HL-60 (cell line): ENCODE measurements around the gene SH3BP4.

Experiments used
- DNase-seq, 2 experiments: peaks; one replicate each; pipeline ENCODE4 v3.0.0-alpha.2; 2010 to 2020; ENCODE audit warnings: low read depth in 1 of 2, low spot score in 1 of 2
- H3K27ac ChIP-seq: fragments of 250-450 bp; sonication (Bioruptor Pico); replicated peaks from 2 replicates; pipeline ENCODE4 v1.5.1; 2020; ENCODE audit warnings: mild to moderate bottlenecking, moderate library complexity
- H3K27me3 ChIP-seq: fragments of 250-450 bp; sonication (Bioruptor Pico); 2 replicates; pipeline ENCODE4 v1.5.1; 2021; ENCODE audit warnings: mild to moderate bottlenecking, moderate library complexity; ENCODE audit not compliant: insufficient read depth, poor library complexity, severe bottlenecking
- H3K4me3 ChIP-seq: replicated peaks from 2 replicates; pipeline ENCODE4 v1.5.1; 2011; ENCODE audit warnings: mild to moderate bottlenecking, control low read depth, low read length; ENCODE audit not compliant: insufficient read depth
- CTCF ChIP-seq: IDR thresholded peaks from one replicate; pipeline ENCODE4 v1.5.1; 2011; ENCODE audit warnings: low read length, control low read depth, inconsistent platforms; ENCODE audit not compliant: insufficient read depth
- GABPA ChIP-seq: IDR thresholded peaks from 2 replicates; pipeline ENCODE4 v1.6.1; 2012; ENCODE audit warnings: low read depth
- POLR2AphosphoS5 ChIP-seq: IDR thresholded peaks from 2 replicates; pipeline ENCODE4 v1.6.1; 2012; ENCODE audit warnings: low read depth
- SPI1 ChIP-seq: IDR thresholded peaks from 2 replicates; pipeline ENCODE4 v1.6.1; 2012; ENCODE audit warnings: low read depth, mild to moderate bottlenecking, borderline replicate concordance
- TF ChIP-seq, protein P1 (sequence below): IDR thresholded peaks from 2 replicates; pipeline ENCODE4 v1.6.1; 2012; ENCODE audit warnings: low read depth; ENCODE audit not compliant: insufficient replicate concordance

The SH3BP4 gene

GRCh38 chr2:234969306-234970098 lies 17.7 kb downstream of the SH3BP4 start:
- Histone ChIP-seq H3K4me3 (no peak overlapping the region), H3K27ac (no peak overlapping the region), H3K27me3 (no peaks in the 10 kb centered on the region)
- DNase-seq, result no peak
- no peak for TF ChIP-seq POLR2AphosphoS5
- no peak for TF ChIP-seq GABPA
- no peak for TF ChIP-seq CTCF
- no peak for TF ChIP-seq SPI1
- TF ChIP-seq, protein P1, sequence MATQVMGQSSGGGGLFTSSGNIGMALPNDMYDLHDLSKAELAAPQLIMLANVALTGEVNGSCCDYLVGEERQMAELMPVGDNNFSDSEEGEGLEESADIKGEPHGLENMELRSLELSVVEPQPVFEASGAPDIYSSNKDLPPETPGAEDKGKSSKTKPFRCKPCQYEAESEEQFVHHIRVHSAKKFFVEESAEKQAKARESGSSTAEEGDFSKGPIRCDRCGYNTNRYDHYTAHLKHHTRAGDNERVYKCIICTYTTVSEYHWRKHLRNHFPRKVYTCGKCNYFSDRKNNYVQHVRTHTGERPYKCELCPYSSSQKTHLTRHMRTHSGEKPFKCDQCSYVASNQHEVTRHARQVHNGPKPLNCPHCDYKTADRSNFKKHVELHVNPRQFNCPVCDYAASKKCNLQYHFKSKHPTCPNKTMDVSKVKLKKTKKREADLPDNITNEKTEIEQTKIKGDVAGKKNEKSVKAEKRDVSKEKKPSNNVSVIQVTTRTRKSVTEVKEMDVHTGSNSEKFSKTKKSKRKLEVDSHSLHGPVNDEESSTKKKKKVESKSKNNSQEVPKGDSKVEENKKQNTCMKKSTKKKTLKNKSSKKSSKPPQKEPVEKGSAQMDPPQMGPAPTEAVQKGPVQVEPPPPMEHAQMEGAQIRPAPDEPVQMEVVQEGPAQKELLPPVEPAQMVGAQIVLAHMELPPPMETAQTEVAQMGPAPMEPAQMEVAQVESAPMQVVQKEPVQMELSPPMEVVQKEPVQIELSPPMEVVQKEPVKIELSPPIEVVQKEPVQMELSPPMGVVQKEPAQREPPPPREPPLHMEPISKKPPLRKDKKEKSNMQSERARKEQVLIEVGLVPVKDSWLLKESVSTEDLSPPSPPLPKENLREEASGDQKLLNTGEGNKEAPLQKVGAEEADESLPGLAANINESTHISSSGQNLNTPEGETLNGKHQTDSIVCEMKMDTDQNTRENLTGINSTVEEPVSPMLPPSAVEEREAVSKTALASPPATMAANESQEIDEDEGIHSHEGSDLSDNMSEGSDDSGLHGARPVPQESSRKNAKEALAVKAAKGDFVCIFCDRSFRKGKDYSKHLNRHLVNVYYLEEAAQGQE, result no peak

GRCh38 chr2:234970099-234970440 lies 18.3 kb downstream of the SH3BP4 start:
- DNase-seq, result no peak
- TF ChIP-seq GABPA (no peak), CTCF (no peak), POLR2AphosphoS5 (no peak), SPI1 (no peak)
- TF ChIP-seq, protein P1, result no peak
- H3K4me3 ChIP-seq, result no peak overlapping the region
- no peaks in the 10 kb centered on the region for H3K27me3 ChIP-seq
- no peak overlapping the region for H3K27ac ChIP-seq

- no peak for DNase-seq
- H3K4me3 ChIP-seq, result no peak overlapping the region
- no peaks in the 10 kb centered on the region for H3K27me3 ChIP-seq
- H3K27ac ChIP-seq, result no peak overlapping the region
- TF ChIP-seq, protein P1, result no peak
- TF ChIP-seq POLR2AphosphoS5, result no peak
Measured at GRCh38 chr2:234970477-234970882, 18.7 kb downstream of the SH3BP4 start.
